ENCODE measurements around the gene GP1BB. TPM values are rescaled to one million over a fixed set of nuclear protein-coding genes. Genes with fewer than 3 reads are reported as not detected.
A peak's percentile ranks its signal among the peaks of the same experiment; 100 is the strongest.

The GP1BB gene
- total and polyA plus RNA-seq, 2 experiments from 2014 or later: 80.9 to 89.4 TPM

DNA sequence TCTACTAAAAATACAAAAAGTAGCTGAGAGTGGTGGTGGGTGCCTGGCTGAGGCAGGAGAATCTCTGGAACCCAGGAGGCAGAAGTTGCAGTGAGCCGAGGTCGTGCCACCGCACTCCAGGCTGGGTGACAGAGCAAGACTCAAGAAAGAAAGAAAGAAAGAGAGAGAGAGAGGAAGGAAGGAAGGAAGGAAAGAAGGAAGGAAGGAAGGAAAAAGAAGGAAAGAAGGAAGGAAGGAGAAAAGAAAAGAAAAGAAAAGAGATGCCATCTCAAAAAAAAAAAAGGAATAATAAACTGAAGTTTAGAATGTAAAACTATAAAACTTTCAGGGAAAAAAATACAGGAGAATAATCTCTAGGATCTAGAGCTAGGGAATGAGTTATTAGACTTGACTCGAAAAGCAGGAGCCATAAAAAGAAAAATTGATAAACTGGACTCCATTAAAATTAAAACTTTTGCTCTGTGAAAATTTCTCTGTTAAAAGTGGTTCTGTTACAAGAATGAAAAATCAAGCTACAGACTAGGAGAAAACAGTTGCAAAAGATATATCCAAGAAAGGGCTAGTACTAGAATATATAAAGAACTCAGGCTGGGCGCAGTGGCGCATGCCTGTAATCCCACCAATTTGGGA, 22.4 kb upstream of the GP1BB start:
- no peak overlapping the region for H3K4me3 ChIP-seq
- H3K27ac ChIP-seq: no peak overlapping the region
- TF ChIP-seq, protein P1, sequence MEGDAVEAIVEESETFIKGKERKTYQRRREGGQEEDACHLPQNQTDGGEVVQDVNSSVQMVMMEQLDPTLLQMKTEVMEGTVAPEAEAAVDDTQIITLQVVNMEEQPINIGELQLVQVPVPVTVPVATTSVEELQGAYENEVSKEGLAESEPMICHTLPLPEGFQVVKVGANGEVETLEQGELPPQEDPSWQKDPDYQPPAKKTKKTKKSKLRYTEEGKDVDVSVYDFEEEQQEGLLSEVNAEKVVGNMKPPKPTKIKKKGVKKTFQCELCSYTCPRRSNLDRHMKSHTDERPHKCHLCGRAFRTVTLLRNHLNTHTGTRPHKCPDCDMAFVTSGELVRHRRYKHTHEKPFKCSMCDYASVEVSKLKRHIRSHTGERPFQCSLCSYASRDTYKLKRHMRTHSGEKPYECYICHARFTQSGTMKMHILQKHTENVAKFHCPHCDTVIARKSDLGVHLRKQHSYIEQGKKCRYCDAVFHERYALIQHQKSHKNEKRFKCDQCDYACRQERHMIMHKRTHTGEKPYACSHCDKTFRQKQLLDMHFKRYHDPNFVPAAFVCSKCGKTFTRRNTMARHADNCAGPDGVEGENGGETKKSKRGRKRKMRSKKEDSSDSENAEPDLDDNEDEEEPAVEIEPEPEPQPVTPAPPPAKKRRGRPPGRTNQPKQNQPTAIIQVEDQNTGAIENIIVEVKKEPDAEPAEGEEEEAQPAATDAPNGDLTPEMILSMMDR (IDR thresholded peaks at IDR 0.05; ENCODE audit: low read depth, low read length): no peak
- no peaks in the 10 kb centered on the region for H3K36me3 ChIP-seq
- no peaks in the 10 kb centered on the region for H3K27me3 ChIP-seq
- no peaks in the 10 kb centered on the region for H3K9me3 ChIP-seq (ENCODE audit: low read depth)
- H3K4me1 ChIP-seq (ENCODE audit: low read depth): no peaks in the 10 kb centered on the region
- DNase-seq (ENCODE audit: low read depth in 1 of 2, low spot score in 1 of 2): no peak

DNA sequence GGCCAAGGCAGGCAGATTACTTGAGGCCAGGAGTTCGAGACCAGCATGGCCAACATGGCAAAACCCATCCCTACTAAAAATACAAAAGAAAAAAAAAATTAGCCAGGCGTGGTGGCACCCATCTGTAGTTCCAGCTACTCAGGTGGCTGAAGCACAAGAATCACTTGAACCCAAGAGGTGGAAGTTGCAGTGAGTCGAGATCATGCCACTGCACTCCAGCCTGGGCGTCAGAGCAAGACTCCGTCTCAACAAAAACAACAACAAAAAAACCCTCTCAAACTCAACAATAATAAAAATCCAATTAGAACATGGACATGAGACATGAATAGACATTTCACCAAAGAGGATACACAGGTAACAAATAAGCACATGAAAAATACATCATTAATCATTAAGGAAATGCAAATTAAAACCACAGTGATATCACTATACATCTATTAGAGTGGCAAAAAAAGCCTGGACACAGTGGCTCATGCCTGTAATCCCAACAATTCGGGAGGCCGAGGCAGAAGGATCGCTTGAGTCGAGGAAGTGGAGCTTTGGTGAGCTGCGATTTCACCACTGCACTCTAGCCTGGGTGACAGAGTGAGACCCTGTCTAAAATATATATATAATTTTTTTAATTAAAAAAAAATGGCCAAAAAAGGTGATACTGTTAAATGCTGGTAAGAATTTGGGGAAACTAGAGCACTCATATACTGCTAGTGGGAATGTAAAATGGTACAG, 21.8 kb upstream of the GP1BB start:
- Histone ChIP-seq H3K4me3 (no peak overlapping the region), H3K27me3 (no peaks in the 10 kb centered on the region), H3K9me3 (ENCODE audit: low read depth) (no peaks in the 10 kb centered on the region), H3K27ac (no peak overlapping the region), H3K36me3 (no peaks in the 10 kb centered on the region), H3K4me1 (ENCODE audit: low read depth) (no peaks in the 10 kb centered on the region)
- no peak for DNase-seq (ENCODE audit: low read depth in 1 of 2, low spot score in 1 of 2)
- TF ChIP-seq, protein P1 (IDR thresholded peaks at IDR 0.05; ENCODE audit: low read depth, low read length): no peak

DNA sequence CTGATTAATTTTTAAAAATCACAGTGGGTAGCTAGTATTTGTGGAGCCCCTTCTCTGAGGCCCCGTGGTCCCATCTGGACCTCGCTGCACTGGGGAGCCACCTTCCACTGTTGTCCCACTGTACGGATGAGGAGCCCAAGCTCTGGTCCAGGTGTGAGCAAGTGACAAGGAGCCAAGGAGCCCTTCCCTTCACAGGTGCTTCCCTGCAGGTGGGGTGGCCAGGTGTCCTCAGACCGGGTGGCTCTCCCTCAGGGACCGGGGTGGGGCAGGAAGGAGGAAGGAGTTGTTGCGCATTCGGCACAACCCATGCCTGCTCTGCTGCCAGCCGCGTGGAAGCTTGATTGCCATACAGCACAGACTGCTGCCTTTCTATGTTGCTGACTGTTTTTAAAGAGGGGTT, 19.5 kb upstream of the GP1BB start:
- no peak for DNase-seq (ENCODE audit: low read depth in 1 of 2, low spot score in 1 of 2)
- H3K9me3 ChIP-seq (ENCODE audit: low read depth): no peaks in the 10 kb centered on the region
- TF ChIP-seq, protein P1 (IDR thresholded peaks at IDR 0.05; ENCODE audit: low read depth, low read length): no peak
- no peaks in the 10 kb centered on the region for H3K36me3 ChIP-seq
- H3K27me3 ChIP-seq: peaks cover 6% of the 10 kb centered on the region
- no peak overlapping the region for H3K27ac ChIP-seq
- no peaks in the 10 kb centered on the region for H3K4me1 ChIP-seq (ENCODE audit: low read depth)
- H3K4me3 ChIP-seq: no peak overlapping the region

DNA sequence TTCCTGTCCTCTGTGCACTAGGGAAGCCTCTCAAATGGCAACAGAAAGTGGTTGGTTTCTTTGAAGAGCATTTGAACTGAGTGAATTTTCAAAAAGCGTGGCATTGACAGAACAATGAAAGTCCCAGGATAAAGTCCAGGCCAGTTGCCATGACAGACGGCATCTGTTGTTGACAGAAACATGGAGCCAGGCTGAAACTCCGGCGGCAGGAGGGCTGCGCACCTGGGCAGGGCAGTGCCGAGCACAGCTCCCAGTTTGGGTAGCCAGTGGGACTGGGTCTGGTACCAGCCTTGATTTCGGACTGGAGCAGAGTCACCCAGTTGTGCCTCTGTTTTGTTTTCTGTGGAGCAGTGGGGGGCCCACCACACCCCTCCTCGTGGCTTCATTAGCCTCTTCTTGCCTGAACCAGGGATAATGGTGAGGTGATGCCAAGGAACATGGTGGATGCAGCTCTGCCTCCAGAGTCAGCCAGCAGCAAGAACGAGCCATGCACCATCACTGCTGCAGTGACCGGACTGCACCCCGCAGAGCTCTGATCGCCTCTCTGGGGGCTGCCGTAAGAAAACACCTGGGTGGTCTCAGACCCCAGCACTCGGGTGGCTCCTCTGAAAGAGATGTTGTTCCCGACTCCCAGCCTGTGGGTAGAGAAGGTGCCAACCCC, 18.9 kb upstream of the GP1BB start:
- no peak overlapping the region for H3K4me3 ChIP-seq
- no peaks in the 10 kb centered on the region for H3K36me3 ChIP-seq
- no peaks in the 10 kb centered on the region for H3K4me1 ChIP-seq (ENCODE audit: low read depth)
- peaks cover 6% of the 10 kb centered on the region for H3K27me3 ChIP-seq
- TF ChIP-seq, protein P1 (IDR thresholded peaks at IDR 0.05; ENCODE audit: low read depth, low read length): no peak
- H3K9me3 ChIP-seq (ENCODE audit: low read depth): no peaks in the 10 kb centered on the region
- DNase-seq (ENCODE audit: low read depth in 1 of 2, low spot score in 1 of 2): no peak
- no peak overlapping the region for H3K27ac ChIP-seq

DNA sequence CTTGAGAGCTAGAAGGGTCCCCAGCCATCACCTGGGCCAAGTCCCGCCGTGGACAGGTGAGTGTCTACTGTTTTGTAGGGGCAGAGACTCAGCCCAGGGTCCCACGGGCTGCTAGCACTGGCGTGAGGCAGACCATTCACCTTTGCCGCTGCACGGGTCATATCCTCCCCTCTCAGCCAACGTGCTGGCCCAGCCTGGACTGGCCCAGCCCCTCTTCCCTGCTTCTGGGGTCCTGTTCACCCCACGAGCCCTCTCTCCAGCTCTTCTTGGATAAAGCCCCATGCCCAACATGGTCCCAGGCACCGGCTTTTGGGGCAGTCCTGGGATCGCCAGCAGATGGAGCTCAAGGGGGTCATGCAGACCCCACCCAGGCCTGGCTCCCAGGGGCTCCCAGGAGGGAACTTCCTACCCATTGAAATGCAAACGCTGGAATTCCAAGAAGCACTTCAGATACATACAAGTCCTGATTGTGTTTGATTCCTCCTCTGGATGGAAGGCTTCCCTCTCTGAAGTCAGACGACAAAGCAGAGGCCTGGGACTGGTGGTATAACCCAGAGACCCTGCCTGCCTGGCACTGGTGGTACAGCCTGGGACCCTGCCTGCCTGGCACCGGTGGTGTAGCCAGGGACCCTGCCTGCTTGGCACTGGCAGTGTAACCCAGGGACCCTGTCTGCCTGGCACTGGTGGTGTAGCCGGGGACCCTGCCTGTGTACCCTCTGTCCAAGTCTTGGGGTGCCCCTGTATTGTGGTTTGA, 18.0 kb upstream of the GP1BB start:
- no peak for DNase-seq (ENCODE audit: low read depth in 1 of 2, low spot score in 1 of 2)
- Histone ChIP-seq H3K27me3 (peaks cover 6% of the 10 kb centered on the region), H3K4me3 (no peak overlapping the region), H3K27ac (no peak overlapping the region), H3K9me3 (ENCODE audit: low read depth) (no peaks in the 10 kb centered on the region), H3K36me3 (no peaks in the 10 kb centered on the region), H3K4me1 (ENCODE audit: low read depth) (no peaks in the 10 kb centered on the region)
- TF ChIP-seq, protein P1 (IDR thresholded peaks at IDR 0.05; ENCODE audit: low read depth, low read length): peak; percentile 21
